GM18870 (cell line): Measurements from ENCODE around the gene COA6.
"Not testable (repeated sequence)": the region's sequence is repeated elsewhere in the genome, so short reads cannot be mapped to it uniquely, and the experiment has no call there.

Experiments
- ATAC-seq: cut with Tn5 transposase; IDR thresholded peaks from one replicate; pipeline ENCODE4 v1.9.1; 2021; ENCODE audit warnings: moderate library complexity; ENCODE audit not compliant: unreplicated experiment

The COA6 gene

DNA sequence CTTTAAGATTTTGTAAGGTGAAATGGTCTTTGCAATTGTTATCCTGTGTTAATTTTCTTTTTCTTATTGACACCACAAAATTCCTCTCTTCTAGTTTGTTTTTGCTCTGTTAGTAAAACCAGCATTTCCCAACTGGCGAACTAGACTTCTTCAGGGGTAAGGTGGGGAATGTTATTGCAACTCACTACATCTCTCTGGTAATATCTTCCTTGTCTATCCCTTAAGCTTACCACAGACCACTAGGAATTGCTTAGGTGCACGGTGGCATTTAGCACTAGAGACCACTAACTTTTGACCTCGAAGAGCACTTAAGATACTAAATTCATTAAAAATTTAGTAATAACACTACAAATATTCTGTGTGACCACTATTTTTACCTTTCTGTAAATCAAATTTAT is 4.2 kb upstream of the COA6 start:
- no peak for ATAC-seq

DNA sequence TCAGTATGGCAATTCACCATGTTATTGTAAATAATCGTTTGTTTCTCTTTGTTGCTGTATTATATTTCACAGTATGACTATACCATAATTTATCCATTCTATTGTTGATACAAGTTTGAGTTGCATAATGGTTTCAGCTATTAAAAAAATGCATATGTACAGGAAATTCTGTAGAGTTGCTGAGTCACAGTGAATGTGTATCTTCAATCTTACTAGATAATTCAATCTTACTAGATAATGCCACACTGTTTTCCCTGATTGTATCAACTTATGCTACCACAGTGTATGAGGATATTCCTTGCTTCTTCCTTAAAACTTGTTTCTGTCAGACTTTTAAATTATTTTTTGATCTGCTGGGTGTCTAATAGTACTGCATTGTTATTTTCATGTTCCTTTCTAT is 3.5 kb upstream of the COA6 start:
- ATAC-seq = no peak

DNA sequence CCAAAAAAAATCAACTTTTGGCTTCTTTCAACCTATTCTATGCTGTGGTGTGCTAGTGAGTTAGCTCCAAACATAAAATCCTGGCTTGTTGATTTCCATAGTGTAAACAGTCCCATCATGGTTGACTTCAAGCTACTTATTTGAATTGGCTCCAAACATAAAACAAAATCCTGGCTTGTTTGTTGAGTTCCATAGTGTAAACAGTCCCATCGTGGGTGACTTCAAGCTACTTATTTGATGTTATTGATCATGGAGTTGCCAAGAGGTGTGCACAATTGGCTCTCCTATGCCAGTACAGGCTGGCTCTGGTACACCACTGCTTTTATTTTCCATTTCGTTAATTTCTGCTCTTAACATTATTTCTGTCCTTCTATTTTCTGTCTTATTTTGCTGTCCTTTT is 1.8 kb upstream of the COA6 start:
- no peak for ATAC-seq

DNA sequence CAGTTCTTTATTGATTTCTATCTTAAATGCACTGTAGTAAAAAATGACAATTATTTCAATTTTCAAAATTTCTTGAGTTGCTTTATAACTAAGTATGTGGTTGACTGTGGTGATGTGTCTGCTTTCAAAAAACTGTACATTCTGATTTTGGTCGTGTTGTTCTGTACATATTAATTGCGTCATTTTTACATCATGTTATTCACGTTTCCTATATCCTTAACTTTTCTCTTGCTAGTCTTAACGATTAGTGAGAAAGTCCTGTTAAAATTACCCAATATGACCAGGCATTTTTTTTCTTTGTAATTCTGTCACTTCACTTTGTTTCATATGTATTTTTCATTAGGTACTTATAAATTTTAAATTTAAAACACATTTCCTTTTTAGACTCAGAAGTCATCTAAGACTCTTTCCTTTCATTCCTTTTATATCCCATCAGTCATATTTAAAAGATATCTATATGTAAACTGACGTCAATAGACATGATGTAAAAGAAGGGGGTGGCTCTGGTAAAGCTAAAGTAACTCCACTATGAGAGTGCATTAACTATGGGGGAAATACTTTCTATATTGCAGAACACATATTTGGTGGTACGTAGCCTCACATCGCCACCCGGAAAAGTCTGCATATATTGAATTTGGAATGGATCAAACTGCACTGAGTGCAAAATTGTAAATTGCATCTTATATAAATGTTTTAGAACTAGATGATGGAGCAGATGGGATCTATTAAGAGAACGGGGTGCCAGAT is 1.1 kb upstream of the COA6 start:
- no peak for ATAC-seq

DNA sequence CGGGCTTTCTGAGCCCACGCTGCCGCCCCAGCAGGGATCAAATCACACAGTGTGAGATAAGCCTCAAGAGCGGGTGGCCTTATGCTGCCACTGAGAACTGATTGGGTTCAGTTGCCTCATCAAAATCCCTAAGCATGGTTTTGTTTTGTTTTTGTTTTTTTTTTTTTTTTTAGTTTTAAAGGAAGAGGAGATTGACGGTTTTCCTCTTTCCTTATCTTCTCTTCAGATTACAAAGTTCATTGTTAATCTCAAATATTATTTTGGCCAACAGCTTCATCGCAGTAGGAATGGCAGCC is 651 bp downstream of the COA6 start:
- ATAC-seq = peak; percentile 6

DNA sequence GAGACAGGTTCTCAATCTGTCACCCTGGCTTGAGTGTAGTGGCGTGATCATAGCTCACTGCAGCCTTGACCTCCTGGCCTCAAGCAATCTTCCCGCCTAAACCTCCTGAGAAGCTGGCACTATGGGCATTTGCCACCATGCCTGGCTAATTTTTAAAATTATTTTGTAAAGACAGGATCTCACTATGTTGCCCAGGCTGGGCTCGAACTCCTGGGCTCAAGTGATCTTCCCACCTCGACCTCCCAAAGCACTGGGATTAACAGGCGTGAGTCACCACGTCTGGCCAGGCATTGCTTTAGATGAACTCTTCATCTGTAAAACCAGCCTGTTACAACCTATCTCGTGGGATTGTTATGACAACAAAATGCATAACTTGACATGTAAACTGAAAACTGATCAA is 2.4 kb downstream of the COA6 start:
- no peak for ATAC-seq

DNA sequence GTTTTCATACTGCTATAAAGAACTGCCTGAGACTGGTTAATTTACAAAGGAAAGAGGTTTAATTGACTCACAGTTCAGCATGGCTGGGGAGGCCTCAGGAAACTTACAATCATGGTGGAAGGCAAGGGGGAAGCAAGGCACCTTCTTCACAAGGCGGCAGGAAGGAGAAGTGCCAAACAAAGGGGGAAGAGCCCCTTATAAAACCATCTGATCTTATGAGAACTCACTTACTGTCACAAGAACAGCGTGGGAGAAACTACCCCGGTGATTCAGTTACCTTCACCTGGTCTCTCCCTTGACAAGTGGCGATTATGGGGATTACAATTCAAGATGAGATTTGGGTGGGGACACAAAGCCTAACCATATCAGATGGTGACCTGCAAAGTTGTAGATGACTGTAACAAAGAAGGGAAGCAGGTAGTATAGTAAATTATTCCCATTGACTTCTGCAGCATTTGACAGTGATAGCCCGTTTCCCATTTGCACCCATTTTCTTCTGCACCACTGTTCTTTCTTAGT is 6.4 kb downstream of the COA6 start:
- not testable (repeated sequence) for ATAC-seq

DNA sequence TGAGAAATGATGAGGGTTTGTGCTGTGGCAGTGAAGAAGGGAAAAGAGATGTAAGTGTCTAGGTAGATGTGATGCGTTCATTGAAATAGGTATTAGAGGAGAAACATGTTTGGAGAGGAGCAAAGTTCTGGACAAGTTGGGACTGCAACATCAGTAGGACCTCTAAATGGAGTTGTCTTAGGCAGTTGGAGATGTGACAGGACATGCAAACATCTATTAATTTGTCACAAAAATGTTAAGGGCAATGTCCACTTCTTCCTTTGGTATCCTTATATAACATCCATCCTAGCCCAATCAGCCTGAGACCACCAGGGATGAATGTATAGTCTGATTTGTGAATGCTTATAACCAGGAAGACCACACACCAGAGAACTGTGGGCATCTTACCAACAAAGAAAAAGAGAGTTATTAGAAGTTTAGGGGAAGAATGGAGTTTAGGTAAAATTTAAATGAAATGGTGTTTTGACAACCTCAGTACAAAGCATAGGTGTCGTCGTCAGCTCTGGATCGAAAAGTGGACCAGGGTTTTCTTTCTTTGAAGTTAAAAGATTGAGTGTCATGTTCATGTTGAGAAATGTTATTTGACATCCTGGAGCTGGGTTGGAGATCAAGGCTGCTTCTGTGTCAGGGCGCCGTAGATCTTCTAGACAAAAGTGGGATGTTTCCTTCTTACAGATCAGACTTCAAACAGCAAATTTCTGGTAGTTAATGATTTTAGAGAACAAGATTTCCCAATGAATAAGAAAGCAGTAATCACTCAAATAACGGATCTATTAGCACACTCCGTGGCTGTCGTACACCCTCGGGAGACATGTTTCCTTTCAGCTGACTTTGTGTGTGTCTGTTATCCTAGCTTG is 8.7 kb downstream of the COA6 start:
- ATAC-seq = no peak

DNA sequence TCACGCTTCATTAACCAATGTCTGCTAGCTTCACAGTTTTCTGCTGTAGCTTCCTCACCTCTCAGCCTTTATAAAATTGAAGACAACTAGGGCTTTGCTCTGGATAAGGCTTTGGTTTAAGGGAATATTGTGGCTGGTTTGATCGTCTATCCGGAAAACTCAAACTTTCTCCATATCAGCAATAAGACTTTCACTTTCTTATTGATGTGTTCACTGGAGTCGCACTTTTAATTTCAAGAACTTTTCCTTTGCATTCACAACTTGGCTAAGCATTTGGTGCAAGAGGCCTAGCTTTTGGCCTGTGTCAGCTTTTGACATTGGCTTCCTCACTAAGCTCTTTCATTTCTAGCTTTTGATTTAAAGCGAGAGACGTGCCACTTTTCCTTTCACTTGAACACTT is 12.9 kb downstream of the COA6 start:
- ATAC-seq = no peak

DNA sequence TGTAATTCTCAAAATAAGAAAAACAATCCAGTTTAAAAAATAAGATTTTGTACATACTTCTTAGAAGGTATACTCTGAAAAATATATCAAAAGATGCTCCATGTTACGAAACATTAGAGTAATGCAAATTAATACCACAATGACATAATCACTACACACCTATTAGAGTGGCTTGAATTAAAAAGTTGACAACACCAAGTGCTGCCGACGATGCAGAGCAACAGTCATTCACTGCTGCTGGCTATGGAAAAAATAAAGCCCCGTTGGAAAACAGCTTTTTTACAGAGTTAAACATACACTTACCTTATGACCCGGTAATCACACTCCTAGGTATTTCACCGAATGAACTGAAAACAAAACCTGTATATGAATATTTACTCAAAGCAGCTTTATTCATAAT is 14.8 kb downstream of the COA6 start:
- ATAC-seq = no peak

DNA sequence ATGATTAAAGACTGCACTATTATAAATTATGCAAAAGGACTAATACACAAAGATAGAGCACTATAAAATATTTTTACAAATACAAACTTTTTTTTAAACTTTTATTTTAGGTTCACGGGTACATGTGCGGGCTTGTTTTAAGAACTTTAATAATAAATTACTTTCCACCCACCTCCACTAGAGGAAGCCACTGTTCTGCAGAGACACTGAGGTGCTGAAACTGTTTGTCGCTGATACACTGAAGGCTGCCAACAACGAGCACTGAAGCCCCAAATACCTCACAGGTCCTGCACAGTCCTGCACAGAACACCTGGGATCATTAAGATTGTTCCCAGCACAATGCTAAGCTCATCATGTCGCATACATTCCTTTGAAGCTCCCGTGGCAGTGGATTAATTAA is 19.9 kb downstream of the COA6 start:
- no peak for ATAC-seq

DNA sequence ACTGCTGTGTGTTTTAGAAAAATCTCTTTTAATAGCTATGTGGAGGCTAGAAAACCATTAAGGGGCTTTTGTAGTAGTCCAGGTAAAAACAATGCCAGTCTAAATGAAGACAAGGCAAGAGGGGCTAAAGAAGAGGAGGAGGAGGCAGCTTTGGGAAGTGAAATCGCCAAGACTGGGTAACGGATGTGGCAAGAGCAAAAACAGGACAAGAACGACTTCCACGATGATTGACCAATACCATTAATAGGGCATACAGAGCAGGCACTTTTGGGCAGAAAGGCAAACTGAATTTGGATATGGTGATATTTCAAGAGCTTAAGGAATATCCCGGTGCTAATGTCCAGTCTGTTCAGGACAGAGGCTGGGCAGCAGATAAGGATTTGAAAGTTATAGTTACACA is 22.0 kb downstream of the COA6 start:
- no peak for ATAC-seq

DNA sequence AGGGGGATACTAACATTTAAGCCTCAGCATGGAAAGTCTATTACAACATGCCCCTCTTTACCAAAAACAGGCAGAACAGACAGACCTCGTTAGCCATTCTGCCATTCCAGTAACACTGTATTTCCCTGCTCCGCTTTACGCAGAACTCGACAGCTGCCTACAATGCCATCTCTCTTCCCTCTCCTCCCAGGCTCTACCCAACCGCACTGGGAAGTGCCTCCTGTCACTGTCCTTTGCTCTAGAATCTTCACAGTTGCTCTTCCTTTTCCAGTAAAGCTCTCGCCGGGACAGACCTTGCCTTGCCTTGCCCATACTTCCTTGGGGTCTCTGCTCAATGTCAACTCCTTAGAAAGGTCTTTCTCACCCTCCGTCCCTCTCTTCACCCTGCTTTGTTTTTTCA is 22.8 kb downstream of the COA6 start:
- no peak for ATAC-seq

DNA sequence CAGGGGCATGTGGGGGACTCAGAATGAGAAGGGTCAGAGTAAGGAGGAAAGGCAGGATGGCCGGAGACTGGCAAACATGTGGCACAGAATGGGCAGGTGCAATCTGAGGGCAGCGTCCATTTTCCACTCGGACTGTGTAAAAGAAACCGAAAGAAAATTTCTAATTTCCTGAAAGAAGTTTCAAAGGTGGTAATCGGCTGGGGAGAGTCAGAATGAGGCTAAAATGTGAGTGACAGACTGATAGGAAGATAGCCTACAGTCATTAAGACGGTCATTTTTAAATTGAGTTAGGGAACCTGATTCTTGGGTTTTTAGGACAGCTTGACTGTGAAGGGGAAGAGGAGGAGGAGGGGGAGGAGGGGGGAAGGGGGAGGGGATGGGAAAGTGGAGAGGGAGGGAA is 23.6 kb downstream of the COA6 start:
- no peak for ATAC-seq

DNA sequence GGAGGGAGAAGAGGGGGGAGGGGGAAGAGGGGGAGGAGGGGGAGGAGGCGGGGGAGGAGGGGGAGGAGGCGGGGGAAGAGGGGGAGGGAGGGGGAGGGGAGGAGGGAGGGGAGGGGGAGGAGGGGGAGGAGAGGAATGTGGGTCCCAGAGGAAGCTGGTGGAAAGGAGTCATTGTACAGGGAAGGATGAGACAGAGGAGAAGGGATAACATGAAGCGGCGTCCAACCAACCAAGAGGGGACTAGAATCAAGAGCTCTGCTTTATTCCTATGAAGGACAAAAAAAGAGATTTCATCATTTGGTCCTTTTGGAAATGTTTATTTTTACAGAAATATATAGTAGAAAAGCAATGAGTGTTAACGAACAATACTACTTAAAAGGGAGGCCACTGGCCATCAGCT is 24.5 kb downstream of the COA6 start:
- ATAC-seq = no peak

DNA sequence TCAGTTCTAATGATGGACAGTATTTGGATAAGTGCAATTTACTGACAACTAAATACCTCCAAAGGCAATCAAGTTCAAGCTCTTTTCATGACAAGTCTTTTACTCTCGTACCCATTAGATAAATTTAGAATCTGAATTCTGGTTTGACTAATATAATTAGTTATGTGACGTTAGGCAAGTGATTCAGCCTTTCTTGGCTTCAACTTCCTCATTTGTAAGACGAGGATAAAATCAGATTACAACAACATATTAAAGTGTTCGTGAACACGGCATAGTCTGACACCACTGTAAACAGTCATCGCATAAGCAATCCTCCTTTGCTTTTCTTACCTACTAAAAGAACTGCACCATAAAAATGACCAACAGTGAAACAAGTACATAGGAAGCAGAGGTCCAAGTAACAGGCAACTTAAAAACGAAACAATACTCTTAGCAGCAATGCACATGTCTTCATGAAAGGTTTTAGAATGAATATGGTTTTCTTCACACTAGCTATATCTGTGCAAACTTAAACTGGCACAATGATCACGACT is 25.7 kb downstream of the COA6 start:
- peak; percentile 57 for ATAC-seq

DNA sequence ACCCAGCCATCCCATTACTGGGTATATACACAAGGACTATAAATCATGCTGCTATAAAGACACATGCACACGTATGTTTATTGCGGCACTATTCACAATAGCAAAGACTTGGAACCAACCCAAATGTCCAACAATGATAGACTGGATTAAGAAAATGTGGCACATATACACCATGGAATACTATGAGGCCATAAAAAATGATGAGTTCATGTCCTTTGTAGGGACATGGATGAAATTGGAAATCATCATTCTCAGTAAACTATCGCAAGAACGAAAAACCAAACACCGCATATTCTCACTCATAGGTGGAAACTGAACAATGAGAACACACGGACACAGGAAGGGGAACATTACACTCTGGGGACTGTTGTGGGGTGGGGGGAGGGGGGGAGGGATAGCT is 26.3 kb downstream of the COA6 start:
- ATAC-seq = not testable (repeated sequence)

DNA sequence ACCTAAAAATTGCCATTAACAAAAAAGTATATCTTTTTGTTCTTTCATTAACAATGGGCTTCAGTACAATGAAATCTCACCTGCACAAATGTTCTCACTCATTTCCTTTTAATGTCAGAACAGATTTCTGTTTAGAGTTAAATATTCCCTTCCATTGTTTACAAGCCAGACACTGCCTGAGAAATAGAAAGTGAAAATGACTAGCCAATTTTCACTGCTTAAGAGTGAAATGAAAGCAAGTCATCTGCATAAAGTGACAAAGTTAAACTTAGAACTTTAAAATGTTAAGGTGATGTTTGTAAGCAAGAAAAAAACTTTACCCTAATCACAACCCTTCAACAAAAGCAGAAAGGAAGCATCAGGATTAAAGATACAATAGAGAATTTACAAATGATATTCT is 27.5 kb downstream of the COA6 start:
- ATAC-seq = peak; percentile 52

DNA sequence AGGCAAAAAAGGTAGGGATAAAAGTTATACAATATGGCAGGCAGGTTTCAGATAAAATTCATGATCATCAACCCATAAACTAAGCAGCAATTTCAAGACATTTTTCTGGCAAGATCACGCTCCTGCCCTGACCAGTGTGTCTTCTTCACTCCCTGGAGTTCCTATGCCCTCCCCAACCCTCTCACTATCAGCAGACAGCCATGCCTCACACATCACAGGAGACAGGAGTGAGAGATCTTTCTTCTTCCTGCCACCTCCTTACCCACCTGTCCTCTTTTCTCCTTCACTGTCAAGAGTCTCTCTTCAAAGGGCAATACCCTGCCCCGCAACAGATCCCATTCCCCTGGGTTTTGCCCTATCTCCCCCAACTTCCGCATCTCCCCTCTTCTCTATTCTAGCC is 28.4 kb downstream of the COA6 start:
- ATAC-seq = no peak

DNA sequence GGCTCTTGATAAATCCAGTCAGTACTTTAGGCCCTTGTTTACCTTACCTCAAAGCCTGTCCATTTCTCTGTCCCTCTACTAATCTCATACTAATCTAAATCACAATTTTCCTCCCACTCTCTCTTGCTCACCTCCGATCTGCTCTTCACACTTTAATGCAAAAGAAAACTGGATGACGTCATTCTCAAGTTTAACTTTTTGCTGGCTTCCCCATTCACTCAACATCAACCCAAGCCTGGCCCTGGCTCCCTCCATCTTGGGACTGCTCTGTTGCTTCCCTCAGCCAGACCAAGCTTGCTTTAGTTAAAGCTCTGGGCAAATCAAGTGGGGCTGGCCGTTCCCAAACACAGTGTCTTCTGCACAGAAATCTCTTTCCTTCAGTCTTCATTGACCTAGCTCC is 29.7 kb downstream of the COA6 start:
- ATAC-seq = no peak

DNA sequence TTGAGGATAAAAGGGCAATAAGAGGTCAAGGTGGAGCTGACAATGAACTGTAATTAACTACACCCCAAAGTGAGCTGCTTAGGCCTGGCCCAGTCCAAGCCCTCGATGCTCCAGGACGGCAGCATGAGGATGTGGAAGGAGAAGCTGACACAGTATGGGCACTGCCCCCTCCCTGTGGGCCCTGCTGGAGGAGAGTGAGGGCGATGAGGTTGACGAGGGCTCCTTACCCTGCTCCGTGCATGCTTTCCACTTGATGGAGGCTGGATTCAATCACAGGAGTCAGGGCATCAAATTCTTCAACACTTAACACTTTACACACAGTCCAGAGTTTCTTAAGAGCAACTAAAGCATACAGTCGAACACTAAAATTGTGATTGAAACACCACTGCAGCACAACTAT is 32.4 kb downstream of the COA6 start:
- no peak for ATAC-seq

DNA sequence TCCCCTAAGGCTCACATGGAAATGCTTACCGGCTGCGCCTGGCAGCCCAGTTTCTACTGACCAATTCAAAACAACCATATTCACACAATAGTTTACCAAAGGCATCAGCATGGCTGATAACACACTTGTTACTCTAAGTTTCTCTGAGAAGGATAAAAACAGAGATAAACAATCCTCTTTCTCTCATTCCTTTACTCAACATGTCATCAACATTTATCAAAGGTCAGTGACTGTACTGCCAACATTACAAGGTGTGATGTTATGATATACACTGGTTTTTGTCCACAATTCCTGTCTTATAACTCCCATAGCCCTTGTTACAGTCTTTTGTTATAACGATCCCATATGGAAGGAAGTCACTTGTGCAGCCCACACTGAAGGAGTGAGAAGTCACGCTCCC is 33.6 kb downstream of the COA6 start:
- ATAC-seq = no peak
